Stomach (tissue), 4 donors: ENCODE data around the gene SH3TC1.

Experiments
- CTCF ChIP-seq, 7 experiments: fragments of 450-650 bp in 4 of 7; fragments of 200-600 bp in 3 of 7; sonication (generic) in 3 of 7; IDR thresholded peaks; one replicate each; pipeline ENCODE4 v1.5.1; 2016 to 2019; ENCODE audit warnings: antibody characterized with exemption in 7 of 7, control low read depth in 2 of 7, mild to moderate bottlenecking in 1 of 7
- EP300 ChIP-seq: sonication (generic); formaldehyde crosslinking; IDR thresholded peaks from one replicate; pipeline ENCODE4 v1.6.1; 2017; ENCODE audit warnings: antibody characterized with exemption

GRCh38 chr4:8236106-8236919 lies 37.2 kb downstream of the SH3TC1 start:
- TF ChIP-seq CTCF (IDR thresholded peaks at IDR 0.05): no peak
- TF ChIP-seq EP300: no peak
